IPS-18a (cell line): Measurements from ENCODE around the gene SYNDIG1.

Experiments used
- H3K27ac ChIP-seq: one replicate; pipeline ENCODE4 v1.5.1; 2013; ENCODE audit warnings: low read length
- H3K27me3 ChIP-seq: one replicate; pipeline ENCODE4 v1.6.1; 2013; ENCODE audit warnings: mild to moderate bottlenecking, low read length; ENCODE audit not compliant: control insufficient read depth, insufficient read depth
- H3K36me3 ChIP-seq: one replicate; pipeline ENCODE4 v1.6.1; 2013; ENCODE audit warnings: low read depth, low read length; ENCODE audit not compliant: control insufficient read depth
- H3K4me1 ChIP-seq: one replicate; pipeline ENCODE4 v1.6.1; 2013; ENCODE audit warnings: low read depth, low read length; ENCODE audit not compliant: control insufficient read depth
- H3K4me3 ChIP-seq: one replicate; pipeline ENCODE4 v1.5.1; 2013; ENCODE audit warnings: low read length
- H3K9ac ChIP-seq: one replicate; pipeline ENCODE4 v1.6.1; 2013; ENCODE audit warnings: mild to moderate bottlenecking, low read length, moderate library complexity
- H3K9me3 ChIP-seq: one replicate; pipeline ENCODE4 v1.6.1; 2013; ENCODE audit warnings: low read depth, low read length; ENCODE audit not compliant: control insufficient read depth

SYNDIG1 gene

DNA sequence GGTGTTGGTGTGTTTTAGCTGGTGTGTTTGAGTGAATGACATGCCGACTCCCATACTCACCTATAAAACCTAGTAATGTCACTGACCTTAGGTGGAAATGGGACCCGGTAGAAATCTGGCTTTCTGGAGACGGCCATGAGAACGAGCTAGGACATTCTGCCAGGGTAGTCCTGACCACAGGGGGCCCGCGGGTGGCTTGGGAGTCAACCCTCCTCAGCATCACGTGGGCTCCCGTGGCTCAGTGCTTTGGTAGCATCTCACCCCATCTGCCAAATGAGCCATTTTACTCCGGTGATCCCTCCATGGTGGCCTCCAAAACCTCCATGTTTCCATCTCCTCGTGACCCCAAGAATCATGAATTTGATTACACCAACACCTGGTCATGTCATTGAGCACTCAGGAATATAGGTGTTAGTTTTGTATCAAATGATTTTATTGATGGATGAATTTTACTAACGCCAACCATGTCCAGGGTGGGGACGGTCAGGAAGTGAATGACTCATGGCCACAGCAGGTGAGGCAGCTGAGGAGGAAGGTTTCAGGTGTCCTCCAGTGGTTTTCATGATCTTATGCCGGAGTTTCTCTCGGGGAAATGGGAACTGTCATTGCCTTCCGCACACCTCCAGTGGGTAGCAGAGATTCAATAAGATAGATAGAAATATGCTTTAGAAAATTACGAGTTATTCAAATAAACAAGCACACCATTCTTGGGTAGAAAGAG is 195.0 kb downstream of the SYNDIG1 start:
- Histone ChIP-seq H3K27ac (no peak overlapping the region), H3K4me1 (no peaks in the 10 kb centered on the region), H3K9me3 (no peaks in the 10 kb centered on the region), H3K4me3 (no peak overlapping the region), H3K27me3 (no peaks in the 10 kb centered on the region), H3K36me3 (no peaks in the 10 kb centered on the region), H3K9ac (no peak overlapping the region)

DNA sequence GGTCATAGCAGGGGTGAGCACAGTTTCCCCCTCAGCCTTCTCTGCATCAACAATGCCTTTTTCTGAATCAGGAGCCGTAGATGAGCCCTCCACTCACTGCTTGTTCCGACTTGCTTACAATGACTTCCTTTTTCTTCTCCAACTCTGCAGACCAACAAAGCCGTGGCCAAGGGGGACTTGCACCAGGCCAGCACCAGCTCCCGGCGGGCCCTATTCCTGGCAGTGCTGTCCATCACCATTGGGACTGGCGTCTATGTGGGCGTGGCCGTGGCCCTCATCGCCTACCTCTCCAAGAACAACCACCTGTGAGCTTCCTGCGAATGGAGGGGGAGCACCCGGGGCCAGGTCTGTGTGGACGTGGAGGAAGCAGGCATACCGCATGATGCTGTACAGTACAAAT is 195.8 kb downstream of the SYNDIG1 start:
- H3K27ac ChIP-seq: no peak overlapping the region
- no peaks in the 10 kb centered on the region for H3K4me1 ChIP-seq
- no peaks in the 10 kb centered on the region for H3K9me3 ChIP-seq
- no peak overlapping the region for H3K9ac ChIP-seq
- H3K36me3 ChIP-seq: no peaks in the 10 kb centered on the region
- no peak overlapping the region for H3K4me3 ChIP-seq
- no peaks in the 10 kb centered on the region for H3K27me3 ChIP-seq

GRCh38 chr20:24665741-24666191 is 196.3 kb downstream of the SYNDIG1 start:
- Histone ChIP-seq H3K27me3 (no peaks in the 10 kb centered on the region), H3K9ac (no peak overlapping the region), H3K27ac (no peak overlapping the region), H3K9me3 (no peaks in the 10 kb centered on the region), H3K36me3 (no peaks in the 10 kb centered on the region), H3K4me1 (no peaks in the 10 kb centered on the region), H3K4me3 (no peak overlapping the region)

DNA sequence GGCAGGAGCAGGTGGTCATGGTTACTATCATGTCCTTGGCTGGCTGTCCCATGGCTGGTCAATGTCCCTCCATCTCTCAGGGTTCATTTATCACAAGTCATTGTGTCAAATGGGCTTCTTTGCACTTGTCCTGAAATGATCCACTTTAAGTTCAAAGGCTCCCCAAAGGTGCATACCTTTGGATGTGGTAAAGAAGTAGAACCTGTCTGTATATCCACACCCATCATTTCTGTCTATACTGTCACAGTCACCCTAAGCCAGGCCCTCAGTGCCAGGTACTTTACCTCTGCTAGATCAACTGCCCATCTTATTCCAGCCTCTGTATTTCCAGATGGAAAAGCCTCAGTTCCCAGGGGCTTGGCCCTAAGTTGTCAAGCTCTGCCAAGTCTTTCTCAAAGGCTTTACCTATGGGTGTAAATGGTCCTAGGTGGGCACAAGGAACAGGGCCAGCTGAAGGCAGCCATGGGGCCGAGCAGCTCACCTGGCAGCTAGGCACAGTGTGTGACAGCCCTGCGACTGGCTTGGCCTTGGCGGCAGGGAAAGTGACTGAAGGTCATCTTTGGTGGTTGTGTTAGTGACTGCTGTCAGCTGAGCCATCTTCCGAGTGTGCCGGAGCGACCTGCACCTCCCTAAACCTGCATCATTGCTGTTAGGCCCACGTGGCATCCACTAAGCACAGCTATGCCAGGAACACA is 198.4 kb downstream of the SYNDIG1 start:
- no peak overlapping the region for H3K27ac ChIP-seq
- H3K9me3 ChIP-seq: no peaks in the 10 kb centered on the region
- H3K4me3 ChIP-seq: no peak overlapping the region
- H3K4me1 ChIP-seq: no peaks in the 10 kb centered on the region
- no peaks in the 10 kb centered on the region for H3K36me3 ChIP-seq
- H3K27me3 ChIP-seq: no peaks in the 10 kb centered on the region
- no peak overlapping the region for H3K9ac ChIP-seq

DNA sequence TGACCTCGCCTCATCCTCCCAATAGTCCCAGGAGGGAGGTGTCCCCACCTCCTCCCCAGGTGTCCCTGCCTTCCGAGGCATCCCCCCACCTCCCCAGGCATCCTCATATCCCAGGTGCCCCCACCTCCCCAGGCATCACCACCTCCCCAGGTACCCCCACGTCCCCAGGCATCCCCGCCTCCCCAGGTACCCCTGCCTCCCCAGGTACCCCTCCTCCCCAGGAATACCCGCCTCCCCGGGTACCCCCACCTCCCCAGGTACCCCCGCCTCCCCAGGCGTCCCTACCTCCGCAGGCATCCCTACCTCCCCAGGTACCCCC is 198.9 kb downstream of the SYNDIG1 start:
- no peaks in the 10 kb centered on the region for H3K9me3 ChIP-seq
- no peaks in the 10 kb centered on the region for H3K36me3 ChIP-seq
- H3K9ac ChIP-seq: no peak overlapping the region
- no peak overlapping the region for H3K4me3 ChIP-seq
- H3K4me1 ChIP-seq: no peaks in the 10 kb centered on the region
- no peak overlapping the region for H3K27ac ChIP-seq
- no peaks in the 10 kb centered on the region for H3K27me3 ChIP-seq

DNA sequence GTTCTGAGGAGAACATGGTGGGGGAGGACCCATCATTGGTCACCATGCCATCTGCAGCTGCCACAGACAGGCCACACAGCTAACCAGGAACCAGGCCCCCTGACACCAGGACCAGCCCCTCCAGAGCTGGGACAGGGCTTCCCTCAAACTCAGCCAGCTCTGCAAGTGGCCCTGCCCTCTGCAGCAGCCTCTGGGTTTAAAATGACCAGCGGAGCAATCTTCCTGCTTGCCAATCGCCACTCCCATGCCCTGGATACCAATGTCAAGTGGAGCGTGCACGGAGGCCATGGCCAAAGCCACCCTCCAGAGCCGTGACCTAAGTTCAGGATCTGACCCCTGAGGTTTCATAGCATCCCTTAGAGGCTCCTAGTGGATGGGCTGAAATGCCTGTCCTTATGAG is 199.4 kb downstream of the SYNDIG1 start:
- Histone ChIP-seq H3K36me3 (no peaks in the 10 kb centered on the region), H3K4me1 (no peaks in the 10 kb centered on the region), H3K9me3 (no peaks in the 10 kb centered on the region), H3K27ac (no peak overlapping the region), H3K4me3 (no peak overlapping the region), H3K9ac (no peak overlapping the region), H3K27me3 (no peaks in the 10 kb centered on the region)

DNA sequence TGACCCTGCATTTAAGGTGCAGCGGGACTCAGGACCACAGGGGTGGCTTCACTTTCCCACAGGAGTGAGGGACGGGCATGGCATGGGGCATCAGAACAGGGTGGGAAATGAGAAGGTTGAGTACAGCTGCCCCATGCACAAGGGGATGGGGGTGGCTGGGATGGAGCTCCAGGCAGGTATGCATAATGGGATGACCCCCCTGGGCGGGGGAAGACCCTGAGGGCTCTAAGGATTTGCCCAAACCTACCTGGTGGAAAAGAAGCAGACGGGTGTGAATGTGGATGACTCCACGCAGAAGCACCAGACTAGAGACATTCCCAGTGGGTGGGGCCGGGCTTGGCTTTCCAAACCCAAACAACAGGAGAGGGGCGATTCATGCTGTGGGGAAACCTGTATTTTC is 200.3 kb downstream of the SYNDIG1 start:
- Histone ChIP-seq H3K27me3 (no peaks in the 10 kb centered on the region), H3K36me3 (no peaks in the 10 kb centered on the region)

DNA sequence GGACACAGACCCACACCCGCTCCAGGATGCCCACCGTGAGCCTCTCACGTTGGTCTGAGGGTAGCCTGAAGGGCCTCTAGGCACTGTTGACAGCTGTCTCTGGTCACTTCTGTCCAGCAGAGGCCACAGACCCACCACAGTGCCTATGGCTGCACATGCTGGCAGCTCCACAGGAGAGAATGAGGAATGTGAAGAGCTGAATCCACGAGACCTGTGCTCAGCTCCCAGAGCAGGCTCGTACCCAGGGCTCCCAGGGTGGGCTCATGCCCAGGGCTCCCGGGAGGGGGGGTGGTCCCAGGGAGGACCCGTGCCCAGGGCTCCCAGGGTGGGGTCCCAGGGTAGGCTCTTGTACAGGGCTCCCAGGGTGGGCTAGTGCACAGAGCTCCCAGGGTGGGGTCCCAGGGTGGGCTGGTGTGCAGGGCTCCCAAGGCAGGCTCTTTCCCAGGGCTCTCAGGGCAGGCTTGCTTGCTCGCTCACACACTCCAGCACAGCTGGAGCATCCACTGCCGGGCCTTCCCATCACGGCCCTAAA is 201.0 kb downstream of the SYNDIG1 start:
- Histone ChIP-seq H3K9me3 (no peaks in the 10 kb centered on the region), H3K27me3 (no peaks in the 10 kb centered on the region), H3K4me3 (no peak overlapping the region), H3K27ac (no peak overlapping the region), H3K9ac (no peak overlapping the region), H3K4me1 (no peaks in the 10 kb centered on the region), H3K36me3 (no peaks in the 10 kb centered on the region)

More for the DNA sequence above, 200.3 kb downstream of the SYNDIG1 start:
- no peaks in the 10 kb centered on the region for H3K4me1 ChIP-seq
- H3K4me3 ChIP-seq: no peak overlapping the region
- H3K9ac ChIP-seq: no peak overlapping the region
- no peak overlapping the region for H3K27ac ChIP-seq
- no peaks in the 10 kb centered on the region for H3K9me3 ChIP-seq

DNA sequence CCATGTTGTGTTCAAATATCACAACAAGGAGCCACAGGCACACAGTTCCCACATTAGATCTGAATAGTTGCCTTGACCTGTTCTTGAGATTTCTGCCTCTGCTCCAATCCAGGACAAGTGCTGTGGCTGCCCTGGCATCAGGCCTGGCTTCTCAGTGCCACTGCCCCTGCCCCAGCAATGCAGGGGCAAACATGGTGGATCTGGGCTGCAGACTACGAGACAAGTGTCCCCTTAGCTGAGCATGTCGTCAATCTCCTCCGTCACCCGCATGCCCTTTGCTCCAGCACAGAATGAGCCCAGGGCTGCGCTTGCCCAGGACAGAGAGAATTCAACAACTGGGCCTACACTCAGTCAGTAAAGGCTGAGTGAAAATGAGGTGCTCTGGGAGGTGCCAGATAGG is 201.6 kb downstream of the SYNDIG1 start:
- H3K4me3 ChIP-seq: no peak overlapping the region
- no peak overlapping the region for H3K27ac ChIP-seq
- no peaks in the 10 kb centered on the region for H3K9me3 ChIP-seq
- H3K27me3 ChIP-seq: no peaks in the 10 kb centered on the region
- no peaks in the 10 kb centered on the region for H3K36me3 ChIP-seq
- H3K4me1 ChIP-seq: no peaks in the 10 kb centered on the region
- no peak overlapping the region for H3K9ac ChIP-seq

DNA sequence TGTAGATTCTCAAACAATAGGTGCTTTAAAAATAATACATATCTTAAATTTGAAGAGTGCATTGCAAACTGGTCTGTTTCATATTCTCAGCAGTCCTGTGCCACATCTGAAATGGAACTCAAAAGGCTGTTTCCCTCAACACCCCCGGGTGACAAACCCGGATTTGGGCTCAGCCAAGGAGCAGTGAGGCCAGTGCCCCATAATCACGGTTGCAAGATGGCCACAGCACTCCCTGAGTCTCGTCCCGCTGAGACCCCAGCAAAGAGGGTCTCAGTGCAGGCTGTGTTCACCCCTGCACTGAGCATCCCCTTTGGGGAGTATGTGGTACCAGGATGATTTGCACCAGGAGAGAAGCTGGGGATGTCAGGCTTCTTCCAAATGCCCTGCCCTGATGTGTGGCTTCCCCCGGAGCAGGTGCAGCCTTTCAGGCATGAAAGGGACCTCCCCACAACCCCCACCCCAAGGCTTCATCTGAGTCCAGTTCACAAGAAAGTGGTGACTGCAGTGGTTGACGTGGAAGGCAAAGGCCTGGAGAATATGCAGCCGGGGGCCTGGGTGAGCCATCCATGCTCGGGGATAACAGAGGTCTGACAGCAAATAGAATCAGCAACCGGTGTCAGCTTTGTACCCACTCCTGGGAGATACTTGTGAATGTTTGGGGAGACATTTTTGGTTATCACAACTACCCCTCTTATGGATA is 202.9 kb downstream of the SYNDIG1 start:
- no peak overlapping the region for H3K27ac ChIP-seq
- H3K4me1 ChIP-seq: no peaks in the 10 kb centered on the region
- H3K9me3 ChIP-seq: no peaks in the 10 kb centered on the region
- no peaks in the 10 kb centered on the region for H3K27me3 ChIP-seq
- H3K36me3 ChIP-seq: no peaks in the 10 kb centered on the region
- H3K9ac ChIP-seq: no peak overlapping the region
- no peak overlapping the region for H3K4me3 ChIP-seq

DNA sequence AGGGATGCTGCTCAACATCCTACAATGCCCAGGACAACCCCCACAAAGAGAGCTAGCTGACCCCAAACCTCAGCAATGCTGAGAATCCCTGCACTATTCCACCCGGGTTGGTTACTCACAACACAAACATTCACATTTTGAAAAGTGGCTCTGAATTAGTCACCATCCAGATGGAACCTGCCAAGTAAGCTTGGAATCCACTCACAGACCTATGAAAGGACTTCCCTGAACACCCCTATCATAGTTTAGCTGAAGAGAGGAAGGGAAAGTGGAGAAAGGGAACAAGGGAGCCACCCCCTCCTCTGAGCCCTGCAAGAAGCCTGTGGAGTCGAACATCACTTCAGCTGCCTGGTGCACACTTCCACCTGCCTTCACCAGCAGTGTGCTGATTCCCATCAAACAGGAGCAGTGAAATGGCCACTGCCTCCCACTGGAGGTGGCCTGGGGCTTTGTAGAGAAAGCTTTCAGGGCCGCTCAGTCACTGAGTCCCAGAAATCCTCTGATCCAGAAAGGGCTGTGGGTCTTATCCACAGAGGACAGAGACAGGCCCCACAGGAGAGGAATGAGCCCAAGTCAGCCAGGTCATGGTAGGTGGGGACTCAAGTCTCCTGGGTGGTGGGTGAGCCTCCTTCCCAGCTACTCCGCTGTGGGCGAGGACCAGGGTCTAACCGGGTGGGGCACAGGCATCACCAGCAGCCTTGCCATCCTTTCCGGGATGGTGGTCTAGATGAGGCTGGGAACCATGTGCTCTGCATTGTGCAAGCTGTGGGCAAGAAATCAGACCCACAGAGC is 203.7 kb downstream of the SYNDIG1 start:
- Histone ChIP-seq H3K9ac (no peak overlapping the region), H3K27ac (no peak overlapping the region), H3K4me3 (no peak overlapping the region), H3K27me3 (no peaks in the 10 kb centered on the region), H3K36me3 (no peaks in the 10 kb centered on the region), H3K4me1 (no peaks in the 10 kb centered on the region), H3K9me3 (no peaks in the 10 kb centered on the region)
